GM12878 (cell line): ENCODE measurements around the gene PELO. TPM values are rescaled to one million over a fixed set of nuclear protein-coding genes. Genes with fewer than 3 reads are reported as not detected.

Experiments used
- BCL11A ChIP-seq: IDR thresholded peaks from 2 replicates; pipeline ENCODE4 v1.6.1; 2011; ENCODE audit warnings: low read depth, low read length
- DPF2 ChIP-seq: fragments of 450-650 bp; IDR thresholded peaks from 2 replicates; pipeline ENCODE4 v1.6.1; 2017; ENCODE audit warnings: mild to moderate bottlenecking
- EP300 ChIP-seq, 2 experiments: fragments of 150-350 bp in 1 of 2; IDR thresholded peaks; 2 replicates each; pipeline ENCODE4 v1.6.1; 2011 to 2012; ENCODE audit warnings: low read depth in 2 of 2, low read length in 2 of 2, borderline replicate concordance in 1 of 2, improper control_type of control experiment in 1 of 2, inconsistent platforms in 1 of 2; ENCODE audit not compliant: control insufficient read depth in 1 of 2
- ETV6 ChIP-seq, 2 experiments: fragments of 450-650 bp in 1 of 2; IDR thresholded peaks in 1 of 2; conservative IDR thresholded peaks in 1 of 2; 2 replicates each; pipeline ENCODE4 v1.6.1; 2014; ENCODE audit warnings: antibody characterized with exemption in 1 of 2, borderline replicate concordance in 1 of 2, low read depth in 1 of 2, mild to moderate bottlenecking in 1 of 2, moderate library complexity in 1 of 2
- HCFC1 ChIP-seq: fragments of 150-350 bp; IDR thresholded peaks from 2 replicates; pipeline ENCODE4 v1.6.1; 2014; ENCODE audit warnings: low read length
- IKZF2 ChIP-seq, 2 experiments: fragments of 450-650 bp; IDR thresholded peaks; 2 replicates each; pipeline ENCODE4 v1.6.1; 2017; ENCODE audit warnings: mild to moderate bottlenecking in 2 of 2, moderate library complexity in 2 of 2
- IRF4 ChIP-seq: IDR thresholded peaks from 2 replicates; pipeline ENCODE4 v1.6.1; 2011; ENCODE audit warnings: low read depth, low read length
- MTA2 ChIP-seq: fragments of 450-650 bp; IDR thresholded peaks from 2 replicates; pipeline ENCODE4 v1.6.1; 2016; ENCODE audit warnings: low read depth, mild to moderate bottlenecking, moderate library complexity
- SPI1 ChIP-seq: IDR thresholded peaks from 2 replicates; pipeline ENCODE4 v1.6.1; 2011; ENCODE audit warnings: low read depth, mild to moderate bottlenecking, low read length, moderate library complexity, borderline replicate concordance; ENCODE audit not compliant: insufficient read depth
- ZBED1 ChIP-seq: IDR thresholded peaks from 2 replicates; pipeline ENCODE4 v1.6.1; 2016; ENCODE audit warnings: borderline replicate concordance
- ZNF217 ChIP-seq: fragments of 450-650 bp; IDR thresholded peaks from 2 replicates; pipeline ENCODE4 v1.6.1; 2017; ENCODE audit warnings: antibody characterized with exemption, mild to moderate bottlenecking
- polyA plus RNA-seq, 11 experiments: library from polyadenylated mRNA; depleted of rRNA in 4 of 11; unstranded in 6 of 11; stranded (reverse) in 5 of 11; fragments of >200 nt; fragmentation: Nextera tagmentation in 4 of 11; fragmentation: Illumina TruSeq in 1 of 11; extraction: Ambion mirVana in 4 of 11; extraction: Trizol in 1 of 11; gene quantifications; 1 replicate in 1 of 11; 2 replicates in 10 of 11; pipeline versions ENCODE4 v1.2.1 to v1.2.3, GENCODE V29; 2011 to 2016; ENCODE audit warnings: inconsistent platforms in 2 of 11, missing spikeins in 2 of 11, low read depth in 1 of 11
- total RNA-seq, 4 experiments: library from RNA; depleted of rRNA in 3 of 4; stranded (reverse); fragments of >200 nt in 3 of 4; fragmentation: Illumina TruSeq in 1 of 4; extraction: Trizol in 1 of 4; gene quantifications; 2 replicates each; pipeline versions ENCODE4 v1.2.1 to v1.2.3, GENCODE V29; 2013 to 2021
- TF ChIP-seq, protein P1 (sequence below): fragments of 450-650 bp; IDR thresholded peaks from 2 replicates; pipeline ENCODE4 v1.6.1; 2017; ENCODE audit warnings: low read depth, mild to moderate bottlenecking, moderate library complexity
- TF ChIP-seq, protein P2 (sequence below): IDR thresholded peaks from 2 replicates; pipeline ENCODE4 v1.6.1; 2011; ENCODE audit warnings: low read depth, mild to moderate bottlenecking, low read length, moderate library complexity, borderline replicate concordance; ENCODE audit errors: extremely low read depth
- TF ChIP-seq, protein P3 (sequence below): IDR thresholded peaks from 2 replicates; pipeline ENCODE4 v1.6.1; 2011; ENCODE audit warnings: mild to moderate bottlenecking, low read depth, low read length, moderate library complexity; ENCODE audit not compliant: insufficient replicate concordance

PELO gene
- total and polyA plus RNA-seq, 10 of the 15 experiments (the other 5 are each of a cell fraction or from before 2014, with no cell fraction given): 5.6 to 11.9 (median 8.7) TPM

DNA sequence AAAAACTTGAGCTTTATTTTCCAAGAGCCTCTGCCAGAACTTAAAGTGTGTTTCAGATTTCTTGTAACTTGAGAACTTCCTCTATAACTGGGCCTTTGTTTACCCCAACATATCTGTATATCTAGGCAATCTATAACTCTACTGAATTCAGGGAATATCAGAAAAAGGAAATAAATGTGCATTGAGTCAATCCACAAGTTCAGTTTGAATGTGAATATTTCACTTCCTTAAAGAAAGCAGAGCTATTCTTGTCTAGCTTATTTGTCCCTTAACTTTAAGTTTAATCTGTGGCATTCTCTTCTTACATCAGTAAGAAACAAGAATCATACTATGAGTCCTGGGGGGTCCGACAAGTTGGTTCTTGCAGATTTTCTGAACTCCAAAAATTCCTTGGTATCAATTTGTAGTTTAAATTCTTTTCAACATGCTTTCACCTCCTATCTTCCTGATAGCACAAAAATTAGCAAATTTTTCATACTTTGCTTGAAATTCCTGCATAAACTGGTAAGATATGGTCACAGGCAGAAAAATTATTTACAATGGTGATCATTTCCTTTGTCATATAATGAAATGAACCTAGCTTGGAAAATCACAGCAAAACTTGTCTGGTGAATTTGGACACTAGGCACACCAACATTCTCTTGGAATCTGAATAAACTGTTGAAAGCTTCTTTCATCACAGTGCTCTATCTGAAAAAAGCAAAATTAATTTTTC, 19.8 kb upstream of the PELO start (continued):
- peak; percentile 60 to 69; a peak in 3 of 4 replicates for TF ChIP-seq IKZF2 (IDR thresholded peaks at IDR 0.05)
- TF ChIP-seq, protein P1, sequence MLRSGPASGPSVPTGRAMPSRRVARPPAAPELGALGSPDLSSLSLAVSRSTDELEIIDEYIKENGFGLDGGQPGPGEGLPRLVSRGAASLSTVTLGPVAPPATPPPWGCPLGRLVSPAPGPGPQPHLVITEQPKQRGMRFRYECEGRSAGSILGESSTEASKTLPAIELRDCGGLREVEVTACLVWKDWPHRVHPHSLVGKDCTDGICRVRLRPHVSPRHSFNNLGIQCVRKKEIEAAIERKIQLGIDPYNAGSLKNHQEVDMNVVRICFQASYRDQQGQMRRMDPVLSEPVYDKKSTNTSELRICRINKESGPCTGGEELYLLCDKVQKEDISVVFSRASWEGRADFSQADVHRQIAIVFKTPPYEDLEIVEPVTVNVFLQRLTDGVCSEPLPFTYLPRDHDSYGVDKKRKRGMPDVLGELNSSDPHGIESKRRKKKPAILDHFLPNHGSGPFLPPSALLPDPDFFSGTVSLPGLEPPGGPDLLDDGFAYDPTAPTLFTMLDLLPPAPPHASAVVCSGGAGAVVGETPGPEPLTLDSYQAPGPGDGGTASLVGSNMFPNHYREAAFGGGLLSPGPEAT: 0 out of 2 replicates have a peak, but pooled peaks have one; percentile 17
- peak; percentile 93 for TF ChIP-seq IRF4
- peak; percentile 86; the same call in 1 of the 2 replicates for TF ChIP-seq BCL11A
- no peak for TF ChIP-seq HCFC1
- TF ChIP-seq DPF2: peak; percentile 86
- TF ChIP-seq, protein P2, sequence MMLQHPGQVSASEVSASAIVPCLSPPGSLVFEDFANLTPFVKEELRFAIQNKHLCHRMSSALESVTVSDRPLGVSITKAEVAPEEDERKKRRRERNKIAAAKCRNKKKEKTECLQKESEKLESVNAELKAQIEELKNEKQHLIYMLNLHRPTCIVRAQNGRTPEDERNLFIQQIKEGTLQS: no peak
- peak in 1 of 2 experiments; percentile 54; a peak in 1 of 4 replicates for TF ChIP-seq ETV6 (conservative IDR thresholded peaks at IDR 0.05 in 1 of 2, IDR thresholded peaks at IDR 0.05 in 1 of 2; ENCODE audit: borderline replicate concordance in 1 of 2, low read depth in 1 of 2)
- peak; percentile 89 for TF ChIP-seq SPI1
- peak; percentile 55; the same call in 1 of the 2 replicates for TF ChIP-seq MTA2
- TF ChIP-seq ZNF217: 0 out of 2 replicates have a peak, but pooled peaks have one; percentile 34
- TF ChIP-seq ZBED1: peak; percentile 33; the same call in 1 of the 2 replicates
- peak in 1 of 2 experiments; percentile 57; a peak in 1 of 4 replicates for TF ChIP-seq EP300 (IDR thresholded peaks at IDR 0.05; ENCODE audit: borderline replicate concordance in 1 of 2, control insufficient read depth in 1 of 2, low read depth in 2 of 2, low read length in 2 of 2)
- TF ChIP-seq, protein P3, sequence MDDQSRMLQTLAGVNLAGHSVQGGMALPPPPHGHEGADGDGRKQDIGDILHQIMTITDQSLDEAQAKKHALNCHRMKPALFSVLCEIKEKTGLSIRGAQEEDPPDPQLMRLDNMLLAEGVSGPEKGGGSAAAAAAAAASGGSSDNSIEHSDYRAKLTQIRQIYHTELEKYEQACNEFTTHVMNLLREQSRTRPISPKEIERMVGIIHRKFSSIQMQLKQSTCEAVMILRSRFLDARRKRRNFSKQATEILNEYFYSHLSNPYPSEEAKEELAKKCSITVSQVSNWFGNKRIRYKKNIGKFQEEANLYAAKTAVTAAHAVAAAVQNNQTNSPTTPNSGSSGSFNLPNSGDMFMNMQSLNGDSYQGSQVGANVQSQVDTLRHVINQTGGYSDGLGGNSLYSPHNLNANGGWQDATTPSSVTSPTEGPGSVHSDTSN: no peak
